HG02798 (cell line): ENCODE data around the gene TCTN1.

Source experiments
- ATAC-seq: cut with Tn5 transposase; IDR thresholded peaks from one replicate; pipeline ENCODE4 v1.9.1; 2021; ENCODE audit warnings: mild to moderate bottlenecking; ENCODE audit not compliant: unreplicated experiment, poor library complexity

The TCTN1 gene

DNA sequence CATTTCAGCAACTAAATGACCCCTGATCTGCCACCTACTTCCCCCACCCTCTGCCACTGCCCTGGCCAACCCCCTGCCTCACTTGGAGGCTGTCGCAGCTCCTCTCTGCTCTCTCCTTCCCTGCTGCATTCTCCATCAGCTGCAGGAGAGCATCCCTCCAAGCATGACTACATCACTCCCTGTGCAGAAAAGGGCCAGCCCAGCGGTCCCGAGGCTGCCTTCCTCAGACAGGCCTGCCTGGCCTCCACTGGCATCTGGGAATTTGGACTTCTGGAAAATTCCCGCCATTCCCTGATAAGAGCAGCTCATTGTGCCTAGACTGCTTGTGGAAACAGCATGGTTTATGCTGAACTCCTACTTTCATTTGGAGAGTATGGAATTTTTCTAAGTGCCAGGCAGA is 62.2 kb downstream of the TCTN1 start:
- no peak for ATAC-seq

GRCh38 chr12:110677206-110677911 is 63.4 kb downstream of the TCTN1 start:
- ATAC-seq, result peak; percentile 79

GRCh38 chr12:110677982-110678381 is 64.1 kb downstream of the TCTN1 start:
- ATAC-seq, result no peak

GRCh38 chr12:110679201-110679600 is 65.3 kb downstream of the TCTN1 start:
- ATAC-seq, result no peak

GRCh38 chr12:110680032-110680431 is 66.1 kb downstream of the TCTN1 start:
- no peak for ATAC-seq

- no peak for ATAC-seq
Observed at GRCh38 chr12:110683888-110684287, 70.0 kb downstream of the TCTN1 start.

GRCh38 chr12:110684312-110684836 is 70.4 kb downstream of the TCTN1 start:
- ATAC-seq, result no peak

- ATAC-seq, result no peak
Observed at GRCh38 chr12:110686294-110686903, 72.5 kb downstream of the TCTN1 start.

DNA sequence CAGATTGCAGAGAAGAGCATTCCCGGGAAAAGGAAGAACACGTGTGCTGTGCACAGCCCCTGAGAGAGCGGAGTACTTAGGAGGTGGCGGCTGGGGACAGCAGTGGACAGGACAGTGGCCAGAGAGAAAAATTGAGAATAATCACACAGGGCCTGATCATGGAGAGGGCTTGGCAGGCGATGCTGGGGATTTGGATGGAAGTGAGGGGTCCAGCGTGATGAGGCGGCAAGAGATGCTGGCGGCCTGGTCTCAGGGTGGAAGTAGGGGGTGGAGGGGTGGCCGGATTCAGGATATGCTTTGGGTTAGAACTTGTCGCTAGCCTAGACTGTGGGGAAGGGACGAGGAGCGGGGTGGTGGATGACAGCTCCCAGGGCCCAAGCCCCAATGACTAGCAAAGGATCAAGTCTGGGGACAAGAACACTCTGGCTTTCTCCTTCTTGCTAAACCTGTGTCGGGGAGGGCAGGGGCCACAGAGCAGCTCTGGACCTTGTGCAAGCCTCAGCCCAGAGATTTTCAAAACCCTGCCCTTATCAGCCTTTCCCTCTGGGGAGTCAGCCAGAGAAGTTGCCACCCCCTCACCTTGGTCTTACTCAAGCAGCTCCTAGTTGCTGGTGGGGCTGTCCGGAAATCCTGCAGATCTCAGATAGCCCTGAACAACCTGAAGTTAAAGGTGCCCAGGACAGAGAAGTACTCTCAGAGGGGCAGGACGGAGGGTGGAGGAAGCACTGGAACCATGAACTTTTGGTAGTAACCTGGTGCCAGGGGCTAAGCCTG is 73.7 kb downstream of the TCTN1 start:
- no peak for ATAC-seq

DNA sequence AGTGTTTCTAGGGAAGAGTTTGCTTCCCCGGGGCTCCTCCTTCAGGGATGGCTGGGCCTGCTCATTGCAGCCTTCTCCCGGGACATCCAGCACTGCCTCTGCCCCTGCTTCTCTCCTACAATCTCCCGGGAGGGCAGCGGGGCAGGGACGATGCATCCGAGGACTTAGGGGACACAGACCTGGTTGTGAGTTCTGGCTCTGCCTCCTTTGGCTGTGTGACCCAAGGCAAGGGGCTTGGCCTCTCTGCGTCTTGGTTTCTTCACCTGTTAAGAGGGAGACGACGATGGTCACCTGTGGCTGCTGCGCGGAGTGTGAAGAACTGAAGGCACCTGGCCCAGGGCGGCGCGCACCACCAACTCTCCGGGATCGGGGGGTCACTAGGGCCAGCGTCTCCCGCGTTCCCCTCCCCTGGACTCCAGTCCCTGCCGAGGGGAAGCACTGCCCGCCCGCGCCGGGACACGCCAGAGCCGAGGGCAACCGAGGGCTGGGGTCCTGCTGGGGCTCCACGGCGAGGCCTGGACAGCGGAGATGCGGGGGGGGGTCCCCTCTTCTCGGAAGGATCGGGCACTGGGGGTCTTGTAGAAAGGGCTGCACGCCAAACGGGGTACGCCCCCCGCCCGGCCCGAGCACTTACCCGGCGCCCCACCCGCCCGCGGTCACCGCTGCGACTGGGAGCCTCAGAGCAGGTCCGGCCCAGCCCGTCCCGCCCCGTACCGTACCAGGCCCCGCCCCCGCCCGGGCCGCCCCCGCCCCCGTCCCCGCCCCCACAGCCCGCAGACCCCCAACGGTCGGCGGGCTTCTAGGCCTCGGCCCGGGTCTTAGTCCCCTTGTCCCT is 74.7 kb downstream of the TCTN1 start, which contains the start of gene HVCN1:
HVCN1 (minus strand) TSS at position 670 of the 835 bp plus-strand sequence. CDS start 5,870 bp downstream, outside the sequence.
- ATAC-seq, result peak; percentile 30

DNA sequence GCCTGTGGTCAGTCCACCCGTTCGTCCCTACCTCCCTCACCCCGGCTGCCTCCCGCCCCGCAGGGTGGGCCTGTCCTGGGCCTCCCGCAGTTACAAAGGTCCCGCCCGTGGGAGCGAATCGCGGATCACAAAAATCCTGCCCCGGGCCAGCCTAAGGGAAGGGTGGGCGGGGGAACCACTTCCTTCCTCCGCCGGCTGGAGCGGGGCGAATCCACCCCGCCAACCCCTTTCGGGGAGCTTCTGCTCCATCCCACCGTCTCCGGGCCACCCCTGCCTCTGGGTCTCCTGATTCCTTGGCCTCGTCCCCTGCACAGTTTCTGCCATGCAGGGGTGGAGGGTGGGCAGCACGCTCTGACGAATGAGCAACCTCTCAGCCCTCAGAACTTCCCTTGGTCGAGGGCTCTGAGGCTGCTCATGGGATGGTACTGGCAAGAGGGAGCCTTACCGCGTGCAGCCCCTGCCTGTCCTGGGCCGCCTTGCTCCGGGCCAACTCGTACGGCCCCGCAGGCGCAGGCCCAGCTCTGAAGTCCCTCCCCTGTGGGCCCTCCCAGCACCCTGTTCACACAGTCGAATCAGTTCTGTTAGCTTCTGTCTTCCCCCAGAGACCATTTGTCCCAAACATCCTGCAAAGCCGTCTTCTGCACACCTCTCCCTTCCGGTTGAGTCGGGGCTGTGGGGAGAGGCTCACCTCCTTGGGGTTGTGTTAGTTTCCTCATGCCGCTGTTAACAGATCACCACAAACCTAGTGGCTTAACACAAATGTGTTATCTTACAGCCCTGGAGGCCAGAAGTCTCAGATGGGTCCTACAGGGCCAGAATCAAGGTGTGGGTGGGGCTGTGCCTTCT is 75.6 kb downstream of the TCTN1 start:
- ATAC-seq, result peak; percentile 51

GRCh38 chr12:110690127-110690430 is 76.2 kb downstream of the TCTN1 start:
- ATAC-seq, result no peak

DNA sequence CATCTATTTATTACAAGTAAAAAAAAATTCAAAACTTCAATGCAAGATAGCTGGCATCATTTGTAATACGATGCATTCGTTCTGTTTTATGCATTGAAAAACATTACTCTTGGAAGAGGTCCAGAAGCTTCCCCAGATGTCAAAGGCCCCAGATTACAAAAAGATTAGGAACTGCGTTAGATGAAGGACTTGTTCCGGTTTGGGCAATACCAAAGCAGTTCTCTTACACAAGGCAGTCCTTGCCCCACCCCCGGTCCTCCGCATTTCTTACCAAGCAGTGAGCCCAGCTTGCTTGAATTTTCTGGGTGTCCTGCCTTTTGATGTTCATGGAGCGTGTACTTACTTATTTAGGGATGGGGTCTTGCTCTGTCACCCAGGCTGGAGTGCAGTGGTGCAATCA is 79.8 kb downstream of the TCTN1 start:
- ATAC-seq, result no peak

DNA sequence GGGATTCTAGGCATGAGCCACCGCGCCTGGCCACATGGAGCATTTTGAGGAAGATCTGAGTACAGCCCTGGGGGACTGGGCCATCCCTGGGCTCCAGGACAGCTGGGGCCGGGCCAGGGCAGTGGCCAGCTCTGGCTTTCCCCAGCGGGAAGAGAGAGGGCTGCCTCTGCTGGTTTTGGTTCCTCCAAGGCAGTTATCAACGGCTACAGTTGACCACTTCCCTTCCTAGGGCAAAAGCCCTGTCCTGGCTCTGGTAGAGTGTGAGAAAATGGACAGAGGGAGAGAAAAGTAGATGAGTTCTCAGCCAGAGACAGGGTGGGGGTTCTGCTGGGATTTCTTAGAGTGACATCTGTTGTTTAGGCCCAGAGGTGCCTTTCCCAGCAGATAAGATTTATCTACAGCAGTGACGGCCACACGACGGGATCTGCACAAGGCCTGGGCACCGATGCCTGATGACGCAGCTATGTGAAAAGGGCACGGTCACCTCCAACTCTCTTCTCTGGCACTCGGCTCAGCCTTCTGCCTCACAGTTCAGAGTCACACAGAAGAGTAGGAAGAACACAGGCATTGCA is 80.5 kb downstream of the TCTN1 start:
- no peak for ATAC-seq

DNA sequence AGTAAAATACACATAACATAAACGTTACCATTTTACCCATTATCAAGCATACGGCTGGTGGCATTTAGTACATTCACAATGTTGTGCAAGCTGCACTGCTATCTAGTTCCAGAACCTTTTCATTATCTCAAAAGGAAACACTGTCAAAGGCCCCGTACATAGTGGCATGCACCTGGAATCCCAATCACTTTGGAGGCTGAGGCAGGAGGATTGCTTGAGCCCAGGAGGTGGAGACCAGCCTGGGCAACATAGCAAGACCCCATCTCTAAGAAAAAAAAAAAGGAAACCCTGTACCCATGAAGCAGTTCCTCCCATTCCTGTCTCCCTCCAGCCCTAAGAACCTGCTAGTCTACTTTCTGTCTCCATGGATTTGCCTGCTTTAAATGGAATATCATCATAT is 82.4 kb downstream of the TCTN1 start:
- ATAC-seq, result no peak

DNA sequence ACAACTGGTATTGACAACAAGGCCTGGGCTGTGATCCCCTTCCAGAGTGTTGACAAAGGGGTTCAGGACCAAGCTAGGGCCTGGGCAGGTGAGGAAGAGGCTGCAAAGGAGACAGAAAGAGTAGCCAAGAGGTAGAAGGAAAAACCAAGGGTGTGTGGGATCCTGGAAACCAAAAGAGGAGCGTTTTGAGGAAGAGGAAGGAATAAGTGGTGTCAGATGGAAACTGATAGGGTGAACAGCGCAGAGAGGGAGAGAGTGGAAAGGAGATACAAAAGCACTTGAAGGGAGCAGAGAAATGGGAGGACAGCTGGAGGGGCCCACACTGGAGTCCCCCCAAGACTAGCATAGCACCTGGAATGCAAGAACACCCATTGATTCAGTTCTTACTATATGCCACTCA is 83.3 kb downstream of the TCTN1 start:
- ATAC-seq, result no peak

DNA sequence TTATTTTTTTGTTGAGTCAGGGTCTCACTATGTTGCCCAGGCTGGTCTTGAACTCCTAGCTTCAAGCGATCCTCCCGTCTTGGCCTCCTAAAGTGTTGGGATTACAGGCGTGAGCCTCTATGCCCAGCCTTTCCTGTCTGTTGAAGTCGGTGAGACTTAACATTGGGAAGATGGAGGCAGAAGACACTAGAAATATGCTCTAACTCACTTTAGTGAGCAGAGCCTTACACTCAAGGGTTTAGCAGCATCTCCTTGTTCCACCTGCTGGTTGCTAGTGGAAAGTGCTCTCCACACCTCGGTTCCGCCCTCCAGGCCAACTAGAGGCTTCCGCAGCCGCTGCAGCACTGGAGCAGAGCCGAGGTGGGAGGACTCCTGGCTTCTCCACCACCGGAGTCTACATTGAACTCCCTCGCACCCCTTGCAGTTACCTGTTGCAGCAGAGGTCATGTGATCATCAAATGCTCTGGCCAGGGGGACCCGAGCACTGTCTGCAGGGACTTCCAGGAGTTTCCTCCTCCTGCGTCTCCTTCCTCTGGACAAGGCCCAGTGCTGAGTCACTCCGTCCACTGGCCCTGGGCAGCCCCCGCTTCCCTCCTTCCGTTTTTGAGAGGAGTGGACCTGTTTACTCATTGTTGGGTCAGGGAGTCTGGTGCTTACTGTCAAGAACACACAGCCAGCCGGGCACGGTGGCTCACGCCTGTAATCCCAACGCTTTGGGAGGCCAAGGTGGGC is 84.4 kb downstream of the TCTN1 start:
- ATAC-seq, result peak; percentile 94
